AG09309 (cell line): ENCODE data around the gene SSNA1.

Experiments
- DNase-seq: peaks from one replicate; pipeline ENCODE4 v3.0.0-alpha.2; 2010; ENCODE audit warnings: low read depth
- H3K4me3 ChIP-seq: 2 replicates; pipeline ENCODE4 v1.5.1; 2011; ENCODE audit warnings: mild to moderate bottlenecking, low read depth, low read length, moderate library complexity; ENCODE audit not compliant: control insufficient read depth
- TF ChIP-seq, protein P1 (sequence below): IDR thresholded peaks from 2 replicates; pipeline ENCODE4 v1.5.1; 2011; ENCODE audit warnings: mild to moderate bottlenecking, low read depth, low read length, inconsistent platforms; ENCODE audit not compliant: insufficient read depth, control insufficient read depth; ENCODE audit errors: missing control alignments

Gene SSNA1, protein sequence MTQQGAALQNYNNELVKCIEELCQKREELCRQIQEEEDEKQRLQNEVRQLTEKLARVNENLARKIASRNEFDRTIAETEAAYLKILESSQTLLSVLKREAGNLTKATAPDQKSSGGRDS

GRCh38 chr9:137188490-137189296, at the start of gene SSNA1, which contains the start of gene ANAPC2:
Gene SSNA1, plus strand, starts transcription at chr9:137188676. Its CDS starts 51 bp downstream, at chr9:137188727.
Gene ANAPC2, minus strand, starts transcription at chr9:137188560. Its CDS starts 28 bp downstream, at chr9:137188532.
- peak; percentile 64 for DNase-seq
- TF ChIP-seq, protein P1, sequence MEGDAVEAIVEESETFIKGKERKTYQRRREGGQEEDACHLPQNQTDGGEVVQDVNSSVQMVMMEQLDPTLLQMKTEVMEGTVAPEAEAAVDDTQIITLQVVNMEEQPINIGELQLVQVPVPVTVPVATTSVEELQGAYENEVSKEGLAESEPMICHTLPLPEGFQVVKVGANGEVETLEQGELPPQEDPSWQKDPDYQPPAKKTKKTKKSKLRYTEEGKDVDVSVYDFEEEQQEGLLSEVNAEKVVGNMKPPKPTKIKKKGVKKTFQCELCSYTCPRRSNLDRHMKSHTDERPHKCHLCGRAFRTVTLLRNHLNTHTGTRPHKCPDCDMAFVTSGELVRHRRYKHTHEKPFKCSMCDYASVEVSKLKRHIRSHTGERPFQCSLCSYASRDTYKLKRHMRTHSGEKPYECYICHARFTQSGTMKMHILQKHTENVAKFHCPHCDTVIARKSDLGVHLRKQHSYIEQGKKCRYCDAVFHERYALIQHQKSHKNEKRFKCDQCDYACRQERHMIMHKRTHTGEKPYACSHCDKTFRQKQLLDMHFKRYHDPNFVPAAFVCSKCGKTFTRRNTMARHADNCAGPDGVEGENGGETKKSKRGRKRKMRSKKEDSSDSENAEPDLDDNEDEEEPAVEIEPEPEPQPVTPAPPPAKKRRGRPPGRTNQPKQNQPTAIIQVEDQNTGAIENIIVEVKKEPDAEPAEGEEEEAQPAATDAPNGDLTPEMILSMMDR = peak; percentile 57
- H3K4me3 ChIP-seq = peak within 1 kb of the TSS; percentile 98

- TF ChIP-seq, protein P1 = no peak
- H3K4me3 ChIP-seq = no peak within 1 kb of the TSS
Observed at GRCh38 chr9:137138722-137139467, 49.6 kb upstream of the SSNA1 start, which contains the start of gene GRIN1. Gene GRIN1, plus strand, starts transcription at chr9:137139154. Its CDS starts 333 bp downstream, at chr9:137139487.

DNA sequence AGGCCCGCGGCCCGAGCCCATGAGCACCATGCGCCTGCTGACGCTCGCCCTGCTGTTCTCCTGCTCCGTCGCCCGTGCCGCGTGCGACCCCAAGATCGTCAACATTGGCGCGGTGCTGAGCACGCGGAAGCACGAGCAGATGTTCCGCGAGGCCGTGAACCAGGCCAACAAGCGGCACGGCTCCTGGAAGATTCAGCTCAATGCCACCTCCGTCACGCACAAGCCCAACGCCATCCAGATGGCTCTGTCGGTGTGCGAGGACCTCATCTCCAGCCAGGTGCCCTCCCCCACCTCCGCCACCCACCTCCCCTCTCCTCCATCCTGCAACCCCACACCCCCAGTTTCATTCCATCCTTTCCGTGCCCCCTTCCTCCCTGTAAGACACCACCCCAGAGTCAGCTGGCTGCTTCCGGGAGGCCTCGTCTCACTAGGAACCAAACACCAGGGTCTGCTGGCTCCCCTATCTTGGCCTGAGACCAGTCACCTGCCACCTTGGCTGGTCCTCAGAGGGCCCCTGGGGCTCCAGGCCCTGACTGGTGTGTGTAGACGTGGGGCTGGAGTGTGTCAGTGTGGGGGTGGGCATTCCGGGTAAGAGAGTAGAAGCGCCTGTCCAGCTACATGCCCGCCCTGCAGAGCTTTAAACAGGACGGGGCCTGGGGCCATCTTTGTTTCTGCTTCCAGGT, 48.9 kb upstream of the SSNA1 start:
- TF ChIP-seq, protein P1 = no peak
- no peak overlapping the region for H3K4me3 ChIP-seq
- DNase-seq = no peak

More at GRCh38 chr9:137138722-137139467, 49.6 kb upstream of the SSNA1 start, which contains the start of gene GRIN1:
- no peak for DNase-seq

- TF ChIP-seq, protein P1 = no peak
- no peak overlapping the region for H3K4me3 ChIP-seq
- no peak for DNase-seq
Observed at GRCh38 chr9:137140151-137141012, 48.1 kb upstream of the SSNA1 start.

- H3K4me3 ChIP-seq = no peak overlapping the region
- DNase-seq = no peak
- TF ChIP-seq, protein P1 = no peak
Observed at GRCh38 chr9:137141050-137141810, 47.2 kb upstream of the SSNA1 start.
